Forelimb muscle (tissue), 1 donor: ENCODE data around the gene CYTH3. TPM values are rescaled to one million over a fixed set of nuclear protein-coding genes. Genes with fewer than 3 reads are reported as not detected.
"Not testable (repeated sequence)": the region's sequence is repeated elsewhere in the genome, so short reads cannot be mapped to it uniquely, and the experiment has no call there.

ENCODE experiments used
- DNase-seq: peaks from one replicate; pipeline ENCODE4 v3.0.0-alpha.2; 2013; ENCODE audit warnings: low read depth
- polyA plus RNA-seq: library from polyadenylated mRNA; unstranded; fragments of 120-200 nt; gene quantifications from one replicate; pipeline ENCODE4 v1.2.1, GENCODE V29; 2013; ENCODE audit not compliant: insufficient read length

CYTH3 gene
- polyA plus RNA-seq, 1 donor, result 29.3 TPM

- no peak for DNase-seq
These were observed 118.5 kb downstream of the CYTH3 start for GRCh38 chr7:6153646-6154541.

- DNase-seq, result no peak
These were observed 120.3 kb downstream of the CYTH3 start for GRCh38 chr7:6151994-6152735.

- DNase-seq, result not testable (repeated sequence)
These were observed 120.9 kb downstream of the CYTH3 start for GRCh38 chr7:6151527-6151926.

GRCh38 chr7:6149996-6150395 is 122.4 kb downstream of the CYTH3 start:
- DNase-seq, result no peak

GRCh38 chr7:6148724-6149360 is 123.6 kb downstream of the CYTH3 start:
- DNase-seq, result no peak

GRCh38 chr7:6147627-6148026 is 124.8 kb downstream of the CYTH3 start:
- DNase-seq, result no peak

GRCh38 chr7:6146666-6147065 is 125.8 kb downstream of the CYTH3 start:
- no peak for DNase-seq

GRCh38 chr7:6143997-6144396 is 128.4 kb downstream of the CYTH3 start:
- no peak for DNase-seq

- no peak for DNase-seq
These were observed 129.5 kb downstream of the CYTH3 start for GRCh38 chr7:6142871-6143380.

GRCh38 chr7:6139189-6139996 is 133.0 kb downstream of the CYTH3 start:
- DNase-seq, result no peak

GRCh38 chr7:6136475-6136874 is 135.9 kb downstream of the CYTH3 start:
- no peak for DNase-seq

- no peak for DNase-seq
These were observed 139.2 kb downstream of the CYTH3 start for GRCh38 chr7:6133249-6133648.

- no peak for DNase-seq
These were observed 142.3 kb downstream of the CYTH3 start for GRCh38 chr7:6130007-6130587.

- DNase-seq, result no peak
These were observed 144.2 kb downstream of the CYTH3 start for GRCh38 chr7:6128205-6128604.

GRCh38 chr7:6127110-6127490 is 145.3 kb downstream of the CYTH3 start:
- no peak for DNase-seq

GRCh38 chr7:6123843-6124242 is 148.6 kb downstream of the CYTH3 start:
- DNase-seq, result no peak

- no peak for DNase-seq
These were observed 151.3 kb downstream of the CYTH3 start for GRCh38 chr7:6121141-6121540.

GRCh38 chr7:6117533-6117932 is 154.9 kb downstream of the CYTH3 start:
- DNase-seq, result no peak

GRCh38 chr7:6116211-6116610 is 156.2 kb downstream of the CYTH3 start:
- DNase-seq, result no peak
